BLaER1 treated with 17β-estradiol and CSF1 and Interleukin-3, amounts not matched to agents 10 nM and 100 nM (cell line): Measurements from ENCODE around the gene ZNF30.
A peak's percentile ranks its signal among the peaks of the same experiment; 100 is the strongest.
"Not testable (repeated sequence)": the region's sequence is repeated elsewhere in the genome, so short reads cannot be mapped to it uniquely, and the experiment has no call there.

Experiments
- H3K27ac ChIP-seq, 11 experiments: shearing (Covaris generic); formaldehyde crosslinking; 2 replicates each; pipeline ENCODE4 v1.8.1; 2022
- H3K27me3 ChIP-seq, 11 experiments: shearing (Covaris generic); formaldehyde crosslinking; 2 replicates each; pipeline ENCODE4 v1.8.1; 2022
- H3K36me3 ChIP-seq, 11 experiments: shearing (Covaris generic); formaldehyde crosslinking; 2 replicates each; pipeline ENCODE4 v1.8.1; 2022
- H3K4me1 ChIP-seq, 10 experiments: shearing (Covaris generic); formaldehyde crosslinking; 2 replicates each; pipeline ENCODE4 v1.8.1; 2022
- H3K4me2 ChIP-seq, 11 experiments: shearing (Covaris generic); formaldehyde crosslinking; 2 replicates each; pipeline ENCODE4 v1.8.1; 2022
- H3K4me3 ChIP-seq, 10 experiments: shearing (Covaris generic); formaldehyde crosslinking; 2 replicates each; pipeline ENCODE4 v1.8.1; 2022
- H3K9ac ChIP-seq, 11 experiments: shearing (Covaris generic); formaldehyde crosslinking; 2 replicates each; pipeline ENCODE4 v1.8.1; 2022
- H3K9me3 ChIP-seq, 11 experiments: shearing (Covaris generic); formaldehyde crosslinking; replicated peaks in 1 of 11; 2 replicates each; pipeline ENCODE4 v1.8.1; 2022
- H4K20me1 ChIP-seq, 11 experiments: shearing (Covaris generic); formaldehyde crosslinking; 2 replicates each; pipeline ENCODE4 v1.8.1; 2022
- Cebpa-rat ChIP-seq, 11 experiments: shearing (Covaris generic); IDR thresholded peaks; 2 replicates each; pipeline ENCODE4 v1.8.1; 2022

ZNF30 gene

DNA sequence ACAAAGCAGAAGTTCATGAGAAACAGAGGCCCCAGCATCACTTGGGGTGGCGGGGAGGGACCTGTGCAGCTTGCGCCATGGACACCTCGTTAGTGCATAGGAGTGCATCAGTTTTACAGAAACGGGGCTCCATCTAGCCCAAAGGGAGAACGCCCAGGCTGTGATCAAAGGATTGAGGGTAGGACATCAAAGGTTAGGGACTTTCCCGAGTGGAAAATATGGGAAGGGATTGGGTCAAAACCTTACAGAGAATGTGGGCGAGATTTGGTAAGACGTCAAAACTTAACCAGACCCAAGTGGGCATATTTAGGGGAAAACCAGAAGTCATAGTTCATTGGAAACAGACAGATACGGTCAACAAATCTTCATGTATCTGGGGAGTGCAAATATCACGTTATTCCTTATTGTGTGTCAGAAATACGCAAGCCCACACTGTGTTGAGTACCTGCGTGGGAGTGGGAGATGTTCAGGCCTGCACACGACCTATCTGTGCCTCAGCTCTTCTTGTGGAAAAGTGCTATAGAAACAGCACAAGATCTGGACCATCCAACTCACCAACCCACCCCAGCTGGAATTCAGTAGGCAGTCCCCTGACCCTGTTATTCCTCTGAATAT lies 64.0 kb downstream of the ZNF30 start:
- no peak overlapping the region for H3K9ac ChIP-seq
- peak overlapping the region in 3 of 11 experiments; percentile 0 to 24 (median 16); a peak in 4 of 22 replicates for H3K4me2 ChIP-seq
- H3K36me3 ChIP-seq = peaks cover 0 to 5% (median 0%) of the 10 kb centered on the region in 11 experiments; a peak in 4 of 22 replicates
- H4K20me1 ChIP-seq = no peaks in the 10 kb centered on the region
- H3K4me1 ChIP-seq = peaks cover 6 to 37% (median 15%) of the 10 kb centered on the region in 10 experiments
- no peak overlapping the region for H3K27ac ChIP-seq
- H3K9me3 ChIP-seq = peaks cover 15 to 37% (median 22%) of the 10 kb centered on the region in 11 experiments
- TF ChIP-seq Cebpa-rat (IDR thresholded peaks at IDR 0.05) = no peak
- no peaks in the 10 kb centered on the region for H3K27me3 ChIP-seq
- H3K4me3 ChIP-seq = no peak overlapping the region

- Histone ChIP-seq H4K20me1 (no peaks in the 10 kb centered on the region), H3K27ac (no peak overlapping the region)
Observed at GRCh38 chr19:34991542-34992333, 65.0 kb downstream of the ZNF30 start.

GRCh38 chr19:34992582-34992981 lies 65.9 kb downstream of the ZNF30 start:
- H3K36me3 ChIP-seq, H3K4me3 ChIP-seq, H3K27ac ChIP-seq, H3K9ac ChIP-seq, H3K4me2 ChIP-seq, H4K20me1 ChIP-seq, H3K27me3 ChIP-seq: not testable (repeated sequence)
- Histone ChIP-seq H3K9me3 (peaks cover 18 to 42% (median 28%) of the 10 kb centered on the region in 11 experiments), H3K4me1 (peaks cover 21 to 46% (median 30%) of the 10 kb centered on the region in 10 experiments)

More at GRCh38 chr19:34991542-34992333, 65.0 kb downstream of the ZNF30 start:
- H3K4me1 ChIP-seq = peaks cover 12 to 38% (median 22%) of the 10 kb centered on the region in 10 experiments
- peaks cover 18 to 42% (median 28%) of the 10 kb centered on the region in 11 experiments for H3K9me3 ChIP-seq
- H3K4me2 ChIP-seq = no peak overlapping the region
- H3K36me3 ChIP-seq = peaks cover 0 to 5% (median 0%) of the 10 kb centered on the region in 11 experiments; a peak in 4 of 22 replicates
- H3K4me3 ChIP-seq = no peak overlapping the region
- no peak for TF ChIP-seq Cebpa-rat (IDR thresholded peaks at IDR 0.05)
- no peaks in the 10 kb centered on the region for H3K27me3 ChIP-seq
- no peak overlapping the region for H3K9ac ChIP-seq

DNA sequence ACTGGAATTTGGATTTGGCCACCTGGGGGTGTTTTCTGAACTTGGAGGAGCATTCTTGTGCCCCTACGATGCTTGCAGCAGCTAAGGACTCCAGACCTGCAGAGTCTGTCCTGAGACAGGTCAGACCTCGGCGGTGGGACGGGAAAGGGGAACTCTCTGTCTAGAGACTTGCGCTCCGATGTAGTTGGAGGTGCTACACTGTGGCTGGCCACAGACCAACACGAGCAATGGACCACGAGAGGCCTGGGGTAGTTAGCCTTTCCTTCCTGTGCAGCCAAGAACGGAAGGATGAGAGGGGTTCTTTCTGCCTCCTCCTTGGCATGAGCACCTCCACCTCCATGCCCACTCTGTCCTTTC lies 67.6 kb downstream of the ZNF30 start:
- no peak overlapping the region for H3K9ac ChIP-seq
- TF ChIP-seq Cebpa-rat (IDR thresholded peaks at IDR 0.05) = no peak

More for the DNA sequence above, 67.6 kb downstream of the ZNF30 start:
- Histone ChIP-seq H3K36me3 (peaks cover 0 to 5% (median 0%) of the 10 kb centered on the region in 11 experiments; a peak in 4 of 22 replicates), H4K20me1 (no peaks in the 10 kb centered on the region), H3K4me1 (peaks cover 37 to 49% (median 42%) of the 10 kb centered on the region in 10 experiments), H3K4me2 (no peak overlapping the region), H3K27me3 (no peaks in the 10 kb centered on the region), H3K27ac (no peak overlapping the region), H3K4me3 (no peak overlapping the region), H3K9me3 (peaks cover 18 to 42% (median 28%) of the 10 kb centered on the region in 11 experiments)
